ENCODE data around the gene HOXC10. TPM values are rescaled to one million over a fixed set of nuclear protein-coding genes. Genes with fewer than 3 reads are reported as not detected.

The HOXC10 gene
- total RNA-seq, 1 experiment from 2014 or later = 154 TPM

- H3K4me3 ChIP-seq (ENCODE audit: low read depth in 2 of 2, low read length in 2 of 2) = peak overlapping the region; percentile 86 to 98
- in situ Hi-C loops (cut with HindIII; ENCODE audit: low pct_unique_long_range_greater_than_20kb, low sequenced_read_pairs) (no loop called here), intact Hi-C loops (cut with micrococcal nuclease; ENCODE audit: unreplicated experiment) (no loop called here)
- CTCF ChIA-PET = interaction anchor here (0.6 to 1.2 kb wide), 2 partner anchors 40 to 177 kb away, joined by 3 to 4 read pairs; no protein-coding TSS in a partner anchor
- no peaks in the 10 kb centered on the region for H3K9me3 ChIP-seq (ENCODE audit: control insufficient read depth, insufficient read depth, low read depth, low read length)
- H3K27me3 ChIP-seq (ENCODE audit: control insufficient read depth, insufficient read depth, low read length) = no peaks in the 10 kb centered on the region
- BruUV-seq (replicated peaks) = no TSS peak
- DNase-seq (ENCODE audit: low read depth, low spot score) = no peak
- H3K4me1 ChIP-seq (ENCODE audit: control insufficient read depth, insufficient read depth, low read length) = peaks cover 46% of the 10 kb centered on the region
- peaks cover 5% of the 10 kb centered on the region for H3K36me3 ChIP-seq (ENCODE audit: control insufficient read depth, insufficient read depth, low read length)
- TF ChIP-seq POLR2AphosphoS5 (IDR thresholded peaks at IDR 0.05; ENCODE audit: low read depth, low read length) (no peak), SIN3A (IDR thresholded peaks at IDR 0.05; ENCODE audit: borderline replicate concordance, insufficient read depth, low read depth, low read length) (no peak), TCF7L2 (IDR thresholded peaks at IDR 0.05; ENCODE audit: low read depth, low read length) (no peak), REST (IDR thresholded peaks at IDR 0.05; ENCODE audit: insufficient read depth in 1 of 2, low read depth in 2 of 2, low read length in 1 of 2) (no peak)
- TF ChIP-seq, protein P1, sequence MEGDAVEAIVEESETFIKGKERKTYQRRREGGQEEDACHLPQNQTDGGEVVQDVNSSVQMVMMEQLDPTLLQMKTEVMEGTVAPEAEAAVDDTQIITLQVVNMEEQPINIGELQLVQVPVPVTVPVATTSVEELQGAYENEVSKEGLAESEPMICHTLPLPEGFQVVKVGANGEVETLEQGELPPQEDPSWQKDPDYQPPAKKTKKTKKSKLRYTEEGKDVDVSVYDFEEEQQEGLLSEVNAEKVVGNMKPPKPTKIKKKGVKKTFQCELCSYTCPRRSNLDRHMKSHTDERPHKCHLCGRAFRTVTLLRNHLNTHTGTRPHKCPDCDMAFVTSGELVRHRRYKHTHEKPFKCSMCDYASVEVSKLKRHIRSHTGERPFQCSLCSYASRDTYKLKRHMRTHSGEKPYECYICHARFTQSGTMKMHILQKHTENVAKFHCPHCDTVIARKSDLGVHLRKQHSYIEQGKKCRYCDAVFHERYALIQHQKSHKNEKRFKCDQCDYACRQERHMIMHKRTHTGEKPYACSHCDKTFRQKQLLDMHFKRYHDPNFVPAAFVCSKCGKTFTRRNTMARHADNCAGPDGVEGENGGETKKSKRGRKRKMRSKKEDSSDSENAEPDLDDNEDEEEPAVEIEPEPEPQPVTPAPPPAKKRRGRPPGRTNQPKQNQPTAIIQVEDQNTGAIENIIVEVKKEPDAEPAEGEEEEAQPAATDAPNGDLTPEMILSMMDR (IDR thresholded peaks at IDR 0.05) = no peak
- POLR2A ChIA-PET = interaction anchor here (0.5 kb wide), 1 partner anchor 387 kb away, joined by 3 read pairs; no protein-coding TSS in a partner anchor
- H3K27ac ChIP-seq (ENCODE audit: low read length) = peak overlapping the region; percentile 99
- ATAC-seq = no peak
Observed at GRCh38 chr12:53941187-53941586, 43.8 kb upstream of the HOXC10 start.

DNA sequence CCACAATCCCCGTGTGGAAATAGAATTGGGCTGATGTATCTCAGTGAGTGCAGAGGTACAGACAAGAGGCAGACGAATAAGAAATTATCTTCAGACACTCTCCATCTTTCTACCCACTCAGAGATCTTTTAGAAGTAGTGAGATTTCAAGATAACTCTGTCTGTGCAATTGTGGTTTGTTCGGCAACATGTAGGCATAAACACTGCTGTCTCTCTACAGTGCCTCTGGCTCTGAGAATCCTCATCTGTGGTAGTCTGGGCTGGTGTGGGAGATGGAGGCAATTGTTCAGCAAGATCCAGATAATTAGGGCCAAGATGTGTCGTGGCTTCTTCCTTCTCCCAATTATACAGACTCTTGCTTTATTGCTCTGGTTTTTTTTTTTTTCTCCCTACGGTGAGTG, 43.2 kb upstream of the HOXC10 start:
- intact Hi-C loops (cut with micrococcal nuclease; ENCODE audit: unreplicated experiment) (no loop called here), in situ Hi-C loops (cut with HindIII; ENCODE audit: low pct_unique_long_range_greater_than_20kb, low sequenced_read_pairs) (no loop called here)
- Histone ChIP-seq H3K4me1 (ENCODE audit: control insufficient read depth, insufficient read depth, low read length) (peaks cover 52% of the 10 kb centered on the region), H3K36me3 (ENCODE audit: control insufficient read depth, insufficient read depth, low read length) (peaks cover 5% of the 10 kb centered on the region), H3K27ac (ENCODE audit: low read length) (peak overlapping the region; percentile 99), H3K4me3 (ENCODE audit: low read depth in 2 of 2, low read length in 2 of 2) (peak overlapping the region; percentile 86 to 98), H3K9me3 (ENCODE audit: control insufficient read depth, insufficient read depth, low read depth, low read length) (no peaks in the 10 kb centered on the region), H3K27me3 (ENCODE audit: control insufficient read depth, insufficient read depth, low read length) (no peaks in the 10 kb centered on the region)
- BruUV-seq (replicated peaks) = no TSS peak
- no peak for TF ChIP-seq SIN3A (IDR thresholded peaks at IDR 0.05; ENCODE audit: borderline replicate concordance, insufficient read depth, low read depth, low read length)
- peak; percentile 48; the same call in 1 of the 2 replicates for TF ChIP-seq POLR2AphosphoS5 (IDR thresholded peaks at IDR 0.05; ENCODE audit: low read depth, low read length)
- TF ChIP-seq, protein P1 (IDR thresholded peaks at IDR 0.05) = no peak
- CTCF ChIA-PET = interaction anchor here (0.6 to 1.2 kb wide), 2 partner anchors 17 to 40 kb away, joined by 4 to 5 read pairs; no protein-coding TSS in a partner anchor
- DNase-seq (ENCODE audit: low read depth, low spot score) (no peak), ATAC-seq (no peak)
- POLR2A ChIA-PET = no interaction called here

Data from Panc1 (cell line).